CD4-positive, alpha-beta T cell treated with Interferon gamma for 1 hour (primary cell): ENCODE results near the gene ZNF429.
"Not testable (repeated sequence)": the region's sequence is repeated elsewhere in the genome, so short reads cannot be mapped to it uniquely, and the experiment has no call there.

Experiments used
- DNase-seq: peaks from one replicate; pipeline ENCODE4 v3.0.0-alpha.2; 2020

Gene ZNF429

GRCh38 chr19:21505459-21506451 lies at the start of gene ZNF429:
Gene ZNF429 (plus strand): TSS chr19:21505602. CDS start chr19:21505772, 170 bp downstream.
- DNase-seq = peak; percentile 91

DNA sequence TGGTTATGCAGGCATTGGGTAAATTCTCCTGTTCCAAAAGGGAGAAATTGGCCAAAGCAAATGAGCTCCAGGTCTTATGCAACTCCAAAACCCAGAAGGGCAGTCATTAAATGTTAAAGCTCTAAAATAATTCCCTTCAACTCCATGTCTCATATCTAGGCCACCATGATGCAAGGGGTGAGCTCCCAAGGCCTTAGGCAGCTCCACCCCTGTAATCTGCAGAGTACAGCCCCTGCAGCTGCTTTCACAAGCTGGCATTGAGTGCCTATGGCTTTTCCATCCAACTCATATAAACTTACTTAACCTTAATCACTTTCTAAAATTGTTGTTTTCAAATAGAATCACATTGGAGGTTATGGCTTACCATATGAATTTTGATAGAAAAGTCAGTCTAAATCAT lies 44.7 kb upstream of the ZNF429 start:
- DNase-seq = no peak

- no peak for DNase-seq
Measured at GRCh38 chr19:21462540-21462939, 42.9 kb upstream of the ZNF429 start.

DNA sequence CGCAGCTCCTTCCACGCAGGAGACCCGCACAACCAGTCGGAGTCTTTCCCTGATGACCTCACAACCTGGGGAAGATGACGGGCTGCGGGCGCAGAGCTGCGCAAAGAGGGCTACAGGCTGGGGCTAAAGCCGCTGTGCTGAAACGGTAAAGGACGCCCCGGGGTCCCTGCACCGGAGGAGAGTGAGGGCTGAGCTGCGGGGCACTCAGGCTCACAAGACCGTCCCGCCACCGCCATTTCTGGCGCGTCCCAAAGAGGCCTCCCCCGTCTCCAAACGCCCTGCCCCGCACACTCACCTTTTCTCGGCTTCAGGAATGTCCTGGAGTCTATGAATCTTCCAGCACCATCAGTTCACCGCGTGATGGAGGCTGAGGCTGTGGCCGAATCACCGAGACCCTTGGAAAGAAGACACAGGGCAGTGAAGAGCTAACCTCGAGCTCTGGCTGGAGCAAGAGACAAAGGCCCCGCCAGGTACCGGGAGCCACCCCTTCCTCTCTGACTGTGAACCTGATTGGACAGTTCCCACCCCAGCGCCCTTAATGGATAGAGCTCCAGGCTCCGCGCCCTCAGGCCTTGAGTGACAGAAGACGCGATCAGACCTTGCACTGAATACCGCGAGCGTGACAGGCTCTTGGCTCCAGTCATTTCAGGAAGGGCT lies 41.8 kb upstream of the ZNF429 start:
- DNase-seq = peak; percentile 27

GRCh38 chr19:21466627-21467026 lies 38.8 kb upstream of the ZNF429 start:
- DNase-seq = no peak

DNA sequence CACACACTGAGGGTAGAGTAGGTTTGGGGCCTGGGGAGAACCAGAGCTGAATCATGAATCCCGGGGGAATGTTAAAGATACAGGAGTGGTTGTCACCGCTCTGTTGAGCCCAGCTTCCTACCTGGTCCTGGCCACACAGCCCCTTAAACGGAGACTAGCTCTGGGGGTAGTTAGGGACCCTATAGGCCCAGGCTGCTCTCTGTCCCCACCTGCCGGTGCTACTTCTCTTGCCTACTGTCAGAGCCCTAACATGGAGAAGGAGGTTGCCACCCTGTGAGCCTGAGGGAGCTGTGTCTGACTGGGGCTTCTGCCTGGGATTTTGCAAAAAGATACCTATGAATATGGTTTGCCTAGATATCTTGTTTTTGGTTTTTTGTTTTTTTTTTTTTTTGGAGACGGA lies 36.6 kb upstream of the ZNF429 start:
- DNase-seq = no peak

- no peak for DNase-seq
Measured at GRCh38 chr19:21472507-21472906, 32.9 kb upstream of the ZNF429 start.

DNA sequence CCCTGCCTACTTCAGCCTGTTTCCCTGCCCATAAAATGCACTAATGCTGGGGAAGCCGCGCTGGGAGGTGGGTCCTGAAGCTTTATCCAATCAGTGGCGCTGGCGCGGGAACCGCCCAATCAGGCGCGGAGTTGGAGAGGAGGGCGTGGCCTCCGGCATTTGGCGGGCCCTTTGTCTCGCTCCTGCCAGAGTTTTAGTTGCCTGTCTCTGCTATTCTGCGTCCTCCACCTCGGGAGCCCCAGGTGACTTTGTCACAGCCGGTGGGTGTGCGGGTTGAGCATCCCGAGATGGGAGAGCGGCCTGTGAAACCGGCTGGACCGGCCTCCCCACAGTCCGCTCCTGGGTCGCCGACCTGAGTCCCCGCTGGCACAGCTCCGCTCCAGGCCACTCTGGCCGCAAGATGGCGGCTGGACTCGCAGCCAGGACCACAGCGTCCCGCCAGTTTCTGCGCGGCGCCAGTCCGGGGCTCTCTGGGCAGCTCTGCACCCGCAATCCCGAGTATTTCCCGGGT lies 30.7 kb upstream of the ZNF429 start:
- DNase-seq = peak; percentile 61

- not testable (repeated sequence) for DNase-seq
Measured at GRCh38 chr19:21482361-21482760, 23.0 kb upstream of the ZNF429 start.

DNA sequence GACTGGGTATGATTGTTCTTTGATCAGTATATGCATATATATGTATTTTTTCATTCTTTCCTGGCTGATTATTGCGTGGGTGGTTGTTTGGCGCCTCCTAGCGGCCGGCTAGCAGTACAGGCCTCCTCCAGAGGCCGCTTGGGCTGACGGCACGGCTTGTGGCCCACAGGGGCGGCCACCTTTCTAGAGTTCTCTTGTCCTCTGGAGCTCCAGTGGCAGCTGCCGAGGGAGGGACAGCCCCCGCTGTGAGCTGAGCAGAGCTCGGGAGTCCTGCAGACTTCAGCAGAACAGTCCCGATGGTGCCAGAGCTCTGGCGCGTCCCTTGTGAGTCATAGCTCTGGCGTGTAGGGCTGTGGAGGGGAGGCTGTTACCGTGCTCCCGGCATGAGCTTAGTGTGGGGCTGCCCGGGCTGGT lies 22.5 kb upstream of the ZNF429 start:
- DNase-seq = peak; percentile 44

DNA sequence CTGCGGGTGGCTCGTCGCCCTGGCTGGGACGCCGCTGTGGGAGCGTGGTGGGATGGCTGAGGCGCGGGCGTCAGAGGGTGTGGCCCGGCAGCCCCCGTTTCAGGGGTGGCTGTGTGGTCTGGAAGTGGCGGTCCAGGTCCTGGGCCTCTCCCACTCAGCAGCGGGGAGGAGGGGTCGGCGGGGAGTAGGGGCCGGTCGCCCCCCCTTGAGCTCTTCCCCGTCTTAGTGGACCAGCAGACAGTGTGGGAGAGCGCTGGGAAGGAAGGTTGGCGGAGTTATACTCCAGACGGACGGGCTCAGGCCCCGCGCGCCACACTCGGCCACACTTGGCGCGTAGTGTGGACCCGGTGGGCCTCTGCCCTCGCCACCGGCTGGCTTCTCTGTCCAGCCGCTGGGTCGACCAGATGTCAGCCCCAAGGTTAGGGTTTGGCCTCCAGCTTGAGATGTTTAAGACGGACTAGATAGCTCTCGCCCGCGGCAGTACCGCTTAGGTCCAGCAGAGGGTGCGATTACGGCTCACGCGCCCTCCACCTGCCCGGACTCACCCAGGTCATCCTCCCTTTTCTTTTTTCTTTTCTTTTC lies 21.7 kb upstream of the ZNF429 start:
- DNase-seq = peak; percentile 34

GRCh38 chr19:21484631-21485030 lies 20.8 kb upstream of the ZNF429 start:
- no peak for DNase-seq

DNA sequence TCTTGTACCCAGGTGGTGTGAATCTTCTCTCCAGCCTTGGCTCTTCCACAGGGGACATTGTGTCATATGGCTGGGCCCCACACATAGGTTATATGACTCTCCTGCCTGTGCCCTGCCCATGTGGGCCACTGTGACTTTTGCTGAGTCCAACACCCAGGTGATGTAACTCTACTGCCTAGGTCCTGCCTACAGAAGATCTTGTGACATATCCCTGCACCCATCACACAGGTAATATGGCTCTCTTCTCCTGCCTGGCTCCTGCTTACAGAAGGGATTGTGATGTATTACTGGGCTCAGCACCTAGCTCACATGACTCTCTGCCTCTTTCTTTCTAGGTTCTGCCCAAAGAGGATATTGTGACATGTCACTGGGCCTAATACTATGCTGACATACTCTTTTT lies 19.5 kb upstream of the ZNF429 start:
- no peak for DNase-seq

DNA sequence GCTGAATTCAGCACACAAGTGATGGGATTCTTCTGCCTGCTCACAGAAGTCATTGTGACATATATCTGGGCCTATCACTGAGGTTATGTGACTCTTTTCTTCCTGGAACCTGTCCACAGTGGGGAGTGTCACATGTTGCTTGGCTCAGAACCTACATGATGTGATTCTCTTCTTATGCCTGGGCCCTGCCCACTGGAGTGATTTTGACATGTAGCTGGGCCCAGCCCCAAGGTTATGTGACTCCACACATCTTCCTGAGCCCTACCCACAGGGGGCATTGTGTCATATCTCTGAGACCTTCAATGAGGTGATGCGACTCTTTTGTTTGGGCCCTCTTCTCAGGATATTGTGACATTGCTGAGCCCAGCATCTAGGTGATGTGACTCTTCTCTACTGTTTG lies 17.4 kb upstream of the ZNF429 start:
- DNase-seq = no peak

- DNase-seq = no peak
Measured at GRCh38 chr19:21491146-21491545, 14.3 kb upstream of the ZNF429 start.

GRCh38 chr19:21492947-21493906 lies 12.2 kb upstream of the ZNF429 start:
- no peak for DNase-seq

DNA sequence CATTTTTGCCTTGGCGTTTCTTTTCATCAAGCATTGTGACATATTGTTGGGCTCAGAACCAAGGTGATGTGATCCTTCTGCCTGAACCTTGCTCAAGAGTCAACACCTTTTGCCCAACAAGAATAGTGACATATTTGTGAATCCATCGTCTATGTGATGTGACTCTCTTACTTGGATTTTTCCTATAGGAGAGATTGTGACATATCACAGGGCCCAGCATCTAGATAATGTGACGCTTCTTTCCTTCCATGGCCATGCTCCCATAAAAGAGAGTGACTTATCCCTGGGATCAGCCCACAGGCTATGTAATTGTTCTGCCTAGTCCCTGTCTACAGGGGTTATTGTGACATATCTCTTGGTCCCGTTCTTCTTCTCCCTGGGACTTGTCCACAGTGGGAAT lies 8.5 kb upstream of the ZNF429 start:
- DNase-seq = no peak

- no peak for DNase-seq
Measured at GRCh38 chr19:21498651-21499050, 6.8 kb upstream of the ZNF429 start.

DNA sequence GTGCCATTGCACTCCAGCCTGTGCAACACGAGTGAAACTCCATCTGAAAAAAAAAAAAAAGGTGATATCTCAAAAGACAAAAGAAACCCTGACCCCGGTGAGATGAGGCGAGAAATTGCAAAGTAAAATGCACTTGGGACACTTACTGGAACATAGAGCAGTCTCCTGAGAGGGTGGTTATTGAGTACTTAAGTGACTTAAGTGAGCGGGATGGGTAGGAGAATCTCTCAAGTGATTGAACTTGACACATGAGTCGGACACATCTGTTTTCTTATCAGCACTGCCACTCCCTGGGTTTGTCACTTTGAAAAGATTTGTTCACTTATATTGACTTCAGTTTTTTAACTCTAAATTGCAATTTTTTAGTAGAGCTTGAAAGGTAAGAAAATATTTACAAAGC lies 2.8 kb downstream of the ZNF429 start:
- no peak for DNase-seq

GRCh38 chr19:21511058-21511457 lies 5.7 kb downstream of the ZNF429 start:
- DNase-seq = not testable (repeated sequence)

DNA sequence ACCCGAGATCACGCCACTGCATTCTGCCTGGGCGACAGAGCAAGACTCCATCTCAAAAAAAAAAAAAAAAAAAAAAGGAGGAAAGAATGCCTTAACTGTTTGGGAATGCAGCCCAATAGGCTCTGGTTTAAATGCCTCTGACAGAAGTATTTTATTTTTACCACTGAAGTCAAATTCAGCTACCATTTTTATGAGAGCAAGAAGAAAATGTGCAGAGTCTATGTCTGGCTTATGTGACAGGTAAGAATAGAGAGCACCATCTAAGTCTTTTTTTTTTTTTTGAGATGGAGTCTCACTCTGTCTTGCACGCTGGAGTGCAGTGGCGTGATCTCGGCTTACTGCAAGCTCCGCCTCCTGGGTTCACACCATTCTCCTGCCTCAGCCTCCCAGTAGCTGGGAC lies 7.2 kb downstream of the ZNF429 start:
- not testable (repeated sequence) for DNase-seq

- DNase-seq = no peak
Measured at GRCh38 chr19:21513651-21514050, 8.2 kb downstream of the ZNF429 start.
